Heart left ventricle (tissue), 16 donors: ENCODE results near the gene F13B. TPM values are rescaled to one million over a fixed set of nuclear protein-coding genes. Genes with fewer than 3 reads are reported as not detected.
"Not testable (repeated sequence)": the region's sequence is repeated elsewhere in the genome, so short reads cannot be mapped to it uniquely, and the experiment has no call there.

Experiments
- ATAC-seq, 4 donors: fragments of 200-7000 bp; cut with Tn5 transposase; one replicate each; pipeline ENCODE4 v1.9.1; 2020 to 2022; ENCODE audit warnings: moderate library complexity in 4 of 4, mild to moderate bottlenecking in 3 of 4, moderate number of reproducible peaks in 1 of 4
- DNase-seq, 5 donors: peaks; one replicate each; pipeline ENCODE4 v3.0.0-alpha.2; 2020
- H3K27ac ChIP-seq, 12 donors: fragments of 200-600 bp; sonication (generic) in 4 of 12; one replicate each; pipeline versions ENCODE4 v1.5.0 to v1.8.0; 2016 to 2022; ENCODE audit warnings: mild to moderate bottlenecking in 2 of 12
- H3K27me3 ChIP-seq, 9 donors: fragments of 200-600 bp; sonication (generic) in 2 of 9; one replicate each; pipeline versions ENCODE4 v1.5.1 to v1.8.0; 2016 to 2022; ENCODE audit warnings: mild to moderate bottlenecking in 3 of 9
- H3K36me3 ChIP-seq, 9 donors: fragments of 200-600 bp; sonication (generic) in 2 of 9; one replicate each; pipeline versions ENCODE4 v1.5.0 to v1.8.0; 2018 to 2022; ENCODE audit warnings: mild to moderate bottlenecking in 2 of 9
- H3K4me1 ChIP-seq, 12 donors: fragments of 200-600 bp; sonication (generic) in 4 of 12; one replicate each; pipeline versions ENCODE4 v1.5.0 to v1.8.0; 2016 to 2022; ENCODE audit warnings: mild to moderate bottlenecking in 3 of 12
- H3K4me3 ChIP-seq, 12 donors: fragments of 200-600 bp; sonication (generic) in 4 of 12; one replicate each; pipeline versions ENCODE4 v1.5.0 to v1.8.0; 2017 to 2022; ENCODE audit warnings: mild to moderate bottlenecking in 9 of 12, moderate library complexity in 4 of 12
- H3K9me3 ChIP-seq, 12 donors: fragments of 200-600 bp; sonication (generic) in 4 of 12; one replicate each; pipeline versions ENCODE4 v1.5.0 to v1.8.0; 2016 to 2022; ENCODE audit warnings: mild to moderate bottlenecking in 1 of 12
- CTCF ChIP-seq, 12 donors: fragments of 200-600 bp; sonication (generic) in 4 of 12; IDR thresholded peaks; one replicate each; pipeline versions ENCODE4 v1.5.0 to v1.8.0; 2018 to 2022; ENCODE audit warnings: antibody characterized with exemption in 12 of 12, mild to moderate bottlenecking in 5 of 12
- POLR2A ChIP-seq, 2 donors: fragments of 450-650 bp; IDR thresholded peaks; one replicate each; pipeline ENCODE4 v1.6.1; 2017; ENCODE audit warnings: antibody characterized with exemption in 2 of 2, mild to moderate bottlenecking in 2 of 2, moderate library complexity in 2 of 2
- WGBS, 4 donors: extraction: QIAGEN DNeasy Blood & Tissue Kit in 2 of 4; methylation state at CpG; one replicate each; pipeline versions ENCODE4 v1.1.5 to v1.1.7; 2013 to 2018; 5-methylcytosine and 5-hydroxymethylcytosine counted together
- intact Hi-C, 10 donors: fragments of 100-400 bp; cut with DNase I; formaldehyde crosslinking; loops; one replicate each; pipeline versions ENCODE4 v1.11.1 to v1.14.2; 2022
- polyA plus RNA-seq, 2 donors: library from polyadenylated mRNA; stranded (reverse); fragments of 200-250 nt; gene quantifications; one replicate each; pipeline ENCODE4 v1.2.3, GENCODE V29; 2013
- total RNA-seq, 9 donors: library from RNA; depleted of rRNA in 2 of 9; stranded (reverse); fragments of >200 nt in 2 of 9; fragmentation: NEBNext Ultra II Directional in 3 of 9; extraction: Animal tissue kit (Norgen Biotek cat#: 25700) in 3 of 9; gene quantifications; one replicate each; pipeline versions ENCODE4 v1.1.0 to v1.2.4, GENCODE V29; 2016 to 2023
- donor health status: ischemic (EF 13 %, LVEDD 7.1; RV severe dilation, severe dysfunction).
- donor health status: healthy with polysubstance abuse.
- donor health status: DM: no; HTN: yes; CAD: no.
- donor health status: DM: no; HTN: no; CAD: no.
- donor health status: ischemic (EF 25% LVEDD 6.9; RV normal size, moderate dysfunction).
- donor health status: ischemic (EF 25% LVEDD 5.7; RV mildly dilated, moderate dysfunction).
- donor health status: healthy.
- donor health status: DM: yes; HTN: yes; CAD: no.
- donor health status: ischemic (EF 35%, LVEDD 5.7; RV mildly dilated, moderate dysfunction).
- donor health status: nonischemic (EF 11% LVEDD 7.7; RV severe dilation, severe dysfunction).
- donor health status: DM: yes; HTN: yes; CAD: no.
- donor health status: PGD.
- donor health status: ischemic (EF 29% LVEDD 5.4; RV normal size, mild dysfunction).
- donor health status: nonischemic (EF 23%, LVEDD 6.1; RV moderate dilation, normal function).

F13B gene
- total and polyA plus RNA-seq, 11 donors, result not detected

GRCh38 chr1:196993916-196994315 lies 73.1 kb downstream of the F13B start:
- 43 to 56% (median 48%) methylated on average over 2 of the region's 2 CpGs for WGBS, 4 donors
- Histone ChIP-seq H3K27me3 (no peaks in the 10 kb centered on the region), H3K27ac (no peak overlapping the region), H3K36me3 (no peaks in the 10 kb centered on the region), H3K9me3 (no peaks in the 10 kb centered on the region), H3K4me3 (no peak overlapping the region), H3K4me1 (no peaks in the 10 kb centered on the region)
- DNase-seq (no peak), ATAC-seq (no peak)
- intact Hi-C loops, result no loop called here
- TF ChIP-seq POLR2A (IDR thresholded peaks at IDR 0.05) (no peak), CTCF (IDR thresholded peaks at IDR 0.05) (no peak)

- H3K27ac ChIP-seq, intact Hi-C loops, H3K36me3 ChIP-seq, H3K27me3 ChIP-seq, H3K4me3 ChIP-seq, H3K4me1 ChIP-seq, H3K9me3 ChIP-seq, ATAC-seq: not testable (repeated sequence)
- DNase-seq, result peak in 1 of 5 donors; percentile 51
- WGBS, 4 donors, result 63 to 83% (median 65%) methylated on average over 7 to 11 of the region's 11 CpGs
These were observed 75.0 kb downstream of the F13B start for GRCh38 chr1:196991919-196992651.

Other genes starting within 250 kb of the F13B start
- gene CFHR1, start 247.5 kb downstream of the F13B start, total RNA-seq, result under 1 TPM in 1 of 9 donors, not detected in 8; 0.29 TPM
- not detected for gene CFHR1, start 247.5 kb downstream of the F13B start, polyA plus RNA-seq
- gene CFHR4, start 179.2 kb downstream of the F13B start, total RNA-seq, result not detected
- gene CFHR4, start 179.2 kb downstream of the F13B start, polyA plus RNA-seq, result not detected
- not detected for gene CFHR2, start 123.5 kb downstream of the F13B start, total RNA-seq
- gene CFHR2, start 123.5 kb downstream of the F13B start, polyA plus RNA-seq, result not detected
- not detected for gene CFHR5, start 89.7 kb downstream of the F13B start, total RNA-seq
- gene CFHR5, start 89.7 kb downstream of the F13B start, polyA plus RNA-seq, result not detected
- gene ASPM, start 79.4 kb upstream of the F13B start, total RNA-seq, result 1 to 10 TPM in 1 of 9 donors, under 1 TPM in 8; 0.19 to 5.9 (median 0.46) TPM
- gene ASPM, start 79.4 kb upstream of the F13B start, polyA plus RNA-seq, result under 1 TPM; 0.08 TPM
- gene ZBTB41, start 134.0 kb upstream of the F13B start, total RNA-seq, result 10 to 100 TPM in 4 of 9 donors, 1 to 10 TPM in 5; 5.7 to 12.7 (median 9.6) TPM
- gene ZBTB41, start 134.0 kb upstream of the F13B start, polyA plus RNA-seq, result 1 to 10 TPM; 1.8 to 3.3 TPM
- under 1 TPM in 7 of 9 donors, not detected in 2; 0.22 to 0.56 (median 0.42) TPM for gene CRB1, start 201.0 kb upstream of the F13B start, total RNA-seq
- under 1 TPM; 0.06 to 0.08 TPM for gene CRB1, start 201.0 kb upstream of the F13B start, polyA plus RNA-seq